ENCODE results near the gene PRKCD.

- no peak for TF ChIP-seq CTCF (IDR thresholded peaks at IDR 0.05)
- no peak for TF ChIP-seq POLR2AphosphoS5 (IDR thresholded peaks at IDR 0.05)
- no peak for TF ChIP-seq POLR2A (IDR thresholded peaks at IDR 0.05)
Observed at GRCh38 chr3:53224026-53224425, 63.0 kb downstream of the PRKCD start.

All from sigmoid colon (tissue), 4 donors.